ENCODE measurements around the gene NRIP2.

NRIP2 gene

DNA sequence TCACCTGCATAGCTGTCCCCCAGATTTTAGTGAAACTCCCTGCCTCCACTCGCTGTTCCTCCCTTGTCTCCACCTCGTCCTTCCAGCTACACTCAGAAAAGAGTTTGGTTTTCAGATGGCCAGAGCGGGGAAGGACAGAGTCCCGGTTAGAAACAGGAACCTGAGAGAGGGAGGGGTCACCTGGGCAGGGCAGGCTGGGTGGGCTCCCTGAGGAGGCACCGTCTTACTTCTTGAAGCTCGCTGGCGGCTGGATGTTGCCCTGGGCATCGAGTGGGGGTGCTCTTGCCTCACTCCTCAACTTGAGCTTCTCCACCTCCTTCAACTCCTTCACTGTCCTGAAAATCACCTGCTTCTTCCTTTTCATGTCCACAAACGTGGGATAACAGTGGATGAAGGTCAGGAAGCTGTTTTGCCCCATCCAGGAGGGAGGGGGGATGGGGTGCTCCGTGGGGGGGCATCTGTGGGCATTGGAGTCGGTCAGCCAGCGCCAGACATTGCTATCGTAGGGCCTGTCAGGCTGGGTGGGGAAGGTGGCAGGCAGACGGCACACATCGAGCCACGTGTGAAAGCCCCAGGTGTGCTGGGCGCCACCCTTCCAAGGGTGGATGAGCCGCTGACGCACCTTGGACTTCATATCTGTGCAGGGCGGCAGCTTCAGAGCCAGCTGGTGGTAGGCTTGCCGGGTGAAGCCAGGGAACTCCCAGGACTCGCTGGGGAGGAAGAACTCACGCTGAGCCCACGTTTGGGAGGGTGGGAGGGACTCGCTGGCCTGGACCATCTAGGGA is 20.0 kb upstream of the NRIP2 start:
- Histone ChIP-seq H3K9me3 (no peaks in the 10 kb centered on the region), H3K27ac (no peak overlapping the region), H3K4me1 (ENCODE audit: control insufficient read depth in 1 of 2, insufficient read depth in 1 of 2, low read depth in 1 of 2, low read length in 1 of 2) (no peaks in the 10 kb centered on the region), H3K4me3 (ENCODE audit: low read depth in 1 of 2, low read length in 1 of 2) (no peak overlapping the region), H3K27me3 (no peaks in the 10 kb centered on the region), H3K36me3 (peaks cover 31% of the 10 kb centered on the region)
- TF ChIP-seq, protein P1, sequence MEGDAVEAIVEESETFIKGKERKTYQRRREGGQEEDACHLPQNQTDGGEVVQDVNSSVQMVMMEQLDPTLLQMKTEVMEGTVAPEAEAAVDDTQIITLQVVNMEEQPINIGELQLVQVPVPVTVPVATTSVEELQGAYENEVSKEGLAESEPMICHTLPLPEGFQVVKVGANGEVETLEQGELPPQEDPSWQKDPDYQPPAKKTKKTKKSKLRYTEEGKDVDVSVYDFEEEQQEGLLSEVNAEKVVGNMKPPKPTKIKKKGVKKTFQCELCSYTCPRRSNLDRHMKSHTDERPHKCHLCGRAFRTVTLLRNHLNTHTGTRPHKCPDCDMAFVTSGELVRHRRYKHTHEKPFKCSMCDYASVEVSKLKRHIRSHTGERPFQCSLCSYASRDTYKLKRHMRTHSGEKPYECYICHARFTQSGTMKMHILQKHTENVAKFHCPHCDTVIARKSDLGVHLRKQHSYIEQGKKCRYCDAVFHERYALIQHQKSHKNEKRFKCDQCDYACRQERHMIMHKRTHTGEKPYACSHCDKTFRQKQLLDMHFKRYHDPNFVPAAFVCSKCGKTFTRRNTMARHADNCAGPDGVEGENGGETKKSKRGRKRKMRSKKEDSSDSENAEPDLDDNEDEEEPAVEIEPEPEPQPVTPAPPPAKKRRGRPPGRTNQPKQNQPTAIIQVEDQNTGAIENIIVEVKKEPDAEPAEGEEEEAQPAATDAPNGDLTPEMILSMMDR (IDR thresholded peaks at IDR 0.05) = no peak

DNA sequence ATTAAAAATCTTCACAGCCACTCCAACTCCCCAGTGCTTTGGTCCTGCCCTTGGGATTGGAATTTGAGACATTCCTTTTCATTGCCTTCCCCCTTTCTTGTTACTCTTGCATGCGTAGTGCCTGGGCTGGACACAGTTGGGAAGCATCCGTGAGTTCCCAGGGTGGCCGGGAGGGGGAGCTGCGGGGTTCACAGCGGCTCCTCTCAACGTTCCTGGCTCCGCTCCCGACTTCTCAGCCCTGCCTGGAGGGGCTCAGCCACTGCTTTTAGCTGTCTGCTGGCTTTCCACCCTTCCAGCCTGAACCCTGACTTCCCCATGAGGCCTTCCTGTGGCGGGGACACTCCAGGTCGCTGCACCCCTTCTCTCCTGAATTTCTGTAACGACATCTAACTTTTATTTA is 18.8 kb upstream of the NRIP2 start:
- Histone ChIP-seq H3K9me3 (no peaks in the 10 kb centered on the region), H3K4me3 (ENCODE audit: low read depth in 1 of 2, low read length in 1 of 2) (no peak overlapping the region), H3K27me3 (no peaks in the 10 kb centered on the region), H3K36me3 (peaks cover 19% of the 10 kb centered on the region), H3K27ac (no peak overlapping the region), H3K4me1 (ENCODE audit: control insufficient read depth in 1 of 2, insufficient read depth in 1 of 2, low read depth in 1 of 2, low read length in 1 of 2) (no peaks in the 10 kb centered on the region)
- TF ChIP-seq, protein P1 (IDR thresholded peaks at IDR 0.05) = peak; percentile 59

DNA sequence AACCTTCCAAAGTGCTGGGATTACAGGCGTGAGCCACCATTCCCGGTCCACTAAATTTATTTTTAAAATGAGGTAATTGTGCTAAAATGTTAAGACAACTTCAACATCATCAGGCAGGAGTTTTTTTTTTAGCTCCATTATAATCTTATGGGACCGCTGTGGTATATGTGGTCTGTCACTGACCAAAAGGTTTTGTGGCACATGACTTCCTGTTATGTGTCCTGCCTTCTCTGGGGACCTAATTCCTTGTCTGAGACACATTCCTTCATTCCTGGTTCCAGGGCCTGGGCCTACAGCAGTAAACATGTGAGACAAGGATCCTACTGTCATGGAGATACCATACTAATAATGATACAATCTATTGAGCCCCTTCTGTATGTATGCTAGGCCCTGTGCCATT is 17.1 kb upstream of the NRIP2 start:
- Histone ChIP-seq H3K9me3 (no peaks in the 10 kb centered on the region), H3K4me1 (ENCODE audit: control insufficient read depth in 1 of 2, insufficient read depth in 1 of 2, low read depth in 1 of 2, low read length in 1 of 2) (no peaks in the 10 kb centered on the region), H3K4me3 (ENCODE audit: low read depth in 1 of 2, low read length in 1 of 2) (no peak overlapping the region), H3K36me3 (peaks cover 2% of the 10 kb centered on the region), H3K27me3 (no peaks in the 10 kb centered on the region), H3K27ac (no peak overlapping the region)
- TF ChIP-seq, protein P1 (IDR thresholded peaks at IDR 0.05) = no peak

DNA sequence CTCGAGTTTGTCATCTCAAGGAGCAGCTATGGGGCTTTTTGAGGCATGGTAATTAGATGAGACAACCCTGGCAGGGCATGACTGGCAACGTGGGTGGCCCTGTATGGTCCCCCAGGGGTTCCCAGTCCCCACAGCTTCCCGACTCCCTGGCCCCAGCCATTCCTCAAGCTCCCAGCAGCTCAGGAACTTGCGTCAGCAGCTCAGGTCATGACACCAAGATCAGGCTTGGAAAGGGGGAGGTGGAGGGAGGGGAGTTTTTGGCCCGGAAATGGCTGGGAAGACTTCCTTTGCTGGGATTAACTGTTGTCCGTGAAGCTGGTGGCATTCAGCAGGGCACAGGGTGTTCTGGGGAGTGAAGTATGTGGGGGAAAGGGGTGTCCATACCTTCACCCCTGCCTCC is 10.4 kb upstream of the NRIP2 start:
- Histone ChIP-seq H3K36me3 (no peaks in the 10 kb centered on the region), H3K27ac (no peak overlapping the region), H3K4me3 (ENCODE audit: low read depth in 1 of 2, low read length in 1 of 2) (no peak overlapping the region), H3K4me1 (ENCODE audit: control insufficient read depth in 1 of 2, insufficient read depth in 1 of 2, low read depth in 1 of 2, low read length in 1 of 2) (no peaks in the 10 kb centered on the region), H3K9me3 (no peaks in the 10 kb centered on the region), H3K27me3 (no peaks in the 10 kb centered on the region)
- TF ChIP-seq, protein P1 (IDR thresholded peaks at IDR 0.05) = no peak

DNA sequence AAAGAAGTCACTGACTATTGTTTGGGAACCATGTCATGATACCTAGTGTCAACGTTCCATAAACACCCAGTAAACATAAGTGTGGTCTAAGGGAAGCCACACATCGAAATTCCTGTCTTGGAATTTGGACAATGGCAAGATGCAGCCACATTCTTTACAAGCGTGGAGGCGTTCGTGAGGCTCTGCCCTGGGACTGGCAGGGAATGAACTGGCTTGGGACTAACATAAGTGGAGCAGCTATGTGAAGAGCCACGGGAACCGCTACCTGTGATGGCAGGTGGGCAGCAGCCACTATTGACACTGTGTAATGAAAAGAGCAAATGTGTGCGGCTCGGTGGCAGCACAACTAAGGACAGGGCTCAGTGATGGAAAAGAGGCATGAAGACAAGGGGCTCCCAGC is 10.0 kb upstream of the NRIP2 start:
- H3K27me3 ChIP-seq = no peaks in the 10 kb centered on the region
- TF ChIP-seq, protein P1 (IDR thresholded peaks at IDR 0.05) = no peak
- H3K4me1 ChIP-seq (ENCODE audit: control insufficient read depth in 1 of 2, insufficient read depth in 1 of 2, low read depth in 1 of 2, low read length in 1 of 2) = no peaks in the 10 kb centered on the region
- no peak overlapping the region for H3K4me3 ChIP-seq (ENCODE audit: low read depth in 1 of 2, low read length in 1 of 2)
- no peaks in the 10 kb centered on the region for H3K9me3 ChIP-seq
- H3K27ac ChIP-seq = no peak overlapping the region
- H3K36me3 ChIP-seq = no peaks in the 10 kb centered on the region

All from neutrophil (primary cell).